Thoracic aorta (tissue), 2 donors: ENCODE results near the gene TIPARP. TPM values are rescaled to one million over a fixed set of nuclear protein-coding genes. Genes with fewer than 3 reads are reported as not detected.

Experiments used
- ATAC-seq: fragments of 150-250 bp; one replicate; pipeline ENCODE4 v1.8.0; 2017; ENCODE audit warnings: low read depth; ENCODE audit not compliant: insufficient number of reproducible peaks, low FRiP score
- DNase-seq: peaks from one replicate; pipeline ENCODE4 v3.0.0-alpha.2; 2020; ENCODE audit warnings: low spot score
- H3K27ac ChIP-seq, 2 donors: fragments of 200-600 bp; sonication (generic); 1 replicate in 1 of 2; 2 replicates in 1 of 2; pipeline ENCODE4 v1.5.1; 2016; ENCODE audit warnings: mild to moderate bottlenecking in 2 of 2, moderate library complexity in 2 of 2
- H3K27me3 ChIP-seq: fragments of 200-600 bp; sonication (generic); replicated peaks from 2 replicates; pipeline ENCODE4 v1.6.0; 2016; ENCODE audit warnings: mild to moderate bottlenecking; ENCODE audit not compliant: insufficient read depth
- H3K36me3 ChIP-seq: fragments of 200-600 bp; sonication (generic); one replicate; pipeline ENCODE4 v1.5.1; 2016
- H3K4me1 ChIP-seq, 2 donors: fragments of 200-600 bp; sonication (generic); 1 replicate in 1 of 2; 2 replicates in 1 of 2; pipeline versions ENCODE4 v1.5.1 to v1.6.0; 2016; ENCODE audit warnings: low read depth in 2 of 2, mild to moderate bottlenecking in 1 of 2; ENCODE audit not compliant: control insufficient read depth in 1 of 2
- H3K4me3 ChIP-seq: fragments of 200-600 bp; sonication (generic); 2 replicates; pipeline ENCODE4 v1.5.1; 2016; ENCODE audit warnings: mild to moderate bottlenecking
- H3K9me3 ChIP-seq: fragments of 200-600 bp; sonication (generic); 2 replicates; pipeline ENCODE4 v1.5.1; 2016
- CTCF ChIP-seq: fragments of 200-600 bp; sonication (generic); IDR thresholded peaks from one replicate; pipeline ENCODE4 v1.5.1; 2019; ENCODE audit warnings: antibody characterized with exemption
- total RNA-seq, 2 donors: library from RNA; depleted of rRNA; stranded (reverse); fragments of >200 nt; gene quantifications; one replicate each; pipeline versions ENCODE4 v1.1.0 to v1.2.3, GENCODE V29; 2016

The TIPARP gene
- total RNA-seq, 2 donors from 2014 or later: 19.8 to 77.2 TPM

- no peaks in the 10 kb centered on the region for H3K9me3 ChIP-seq
- ATAC-seq (no peak), DNase-seq (no peak)
- no peaks in the 10 kb centered on the region for H3K36me3 ChIP-seq
- H3K4me3 ChIP-seq: no peak overlapping the region
- no peaks in the 10 kb centered on the region for H3K27me3 ChIP-seq
- no peak overlapping the region for H3K27ac ChIP-seq
- TF ChIP-seq CTCF: no peak
- peaks cover 0 to 13% of the 10 kb centered on the region in 2 donors for H3K4me1 ChIP-seq
Observed at GRCh38 chr3:156635034-156635433, 39.4 kb upstream of the TIPARP start.

GRCh38 chr3:156635973-156636372, 38.4 kb upstream of the TIPARP start:
- no peaks in the 10 kb centered on the region for H3K9me3 ChIP-seq

GRCh38 chr3:156637480-156638022, 36.8 kb upstream of the TIPARP start:
- no peak for TF ChIP-seq CTCF
- Histone ChIP-seq H3K4me1 (peaks cover 0 to 13% of the 10 kb centered on the region in 2 donors), H3K27me3 (no peaks in the 10 kb centered on the region), H3K9me3 (no peaks in the 10 kb centered on the region), H3K27ac (no peak overlapping the region), H3K4me3 (no peak overlapping the region), H3K36me3 (no peaks in the 10 kb centered on the region)
- ATAC-seq (no peak), DNase-seq (no peak)

More at GRCh38 chr3:156635973-156636372, 38.4 kb upstream of the TIPARP start:
- no peak for DNase-seq
- H3K4me3 ChIP-seq: no peak overlapping the region
- H3K27me3 ChIP-seq: no peaks in the 10 kb centered on the region
- peaks cover 0 to 13% of the 10 kb centered on the region in 2 donors for H3K4me1 ChIP-seq
- no peak overlapping the region for H3K27ac ChIP-seq
- H3K36me3 ChIP-seq: no peaks in the 10 kb centered on the region
- no peak for TF ChIP-seq CTCF
- ATAC-seq: no peak

- H3K4me1 ChIP-seq: peaks cover 0 to 16% of the 10 kb centered on the region in 2 donors
- DNase-seq: no peak
- no peaks in the 10 kb centered on the region for H3K36me3 ChIP-seq
- H3K27me3 ChIP-seq: no peaks in the 10 kb centered on the region
- H3K9me3 ChIP-seq: no peaks in the 10 kb centered on the region
- H3K27ac ChIP-seq: no peak overlapping the region
- no peak for TF ChIP-seq CTCF
- no peak overlapping the region for H3K4me3 ChIP-seq
- no peak for ATAC-seq
Observed at GRCh38 chr3:156638271-156638670, 36.1 kb upstream of the TIPARP start.

GRCh38 chr3:156639414-156640023, 34.9 kb upstream of the TIPARP start:
- DNase-seq (no peak), ATAC-seq (no peak)
- Histone ChIP-seq H3K27ac (no peak overlapping the region), H3K27me3 (no peaks in the 10 kb centered on the region), H3K4me1 (peaks cover 0 to 16% of the 10 kb centered on the region in 2 donors), H3K36me3 (no peaks in the 10 kb centered on the region), H3K9me3 (no peaks in the 10 kb centered on the region), H3K4me3 (no peak overlapping the region)
- TF ChIP-seq CTCF: no peak
